ENCODE results near the gene CD58. TPM values are rescaled to one million over a fixed set of nuclear protein-coding genes. Genes with fewer than 3 reads are reported as not detected.
"Not testable (repeated sequence)": the region's sequence is repeated elsewhere in the genome, so short reads cannot be mapped to it uniquely, and the experiment has no call there.

The CD58 gene, protein sequence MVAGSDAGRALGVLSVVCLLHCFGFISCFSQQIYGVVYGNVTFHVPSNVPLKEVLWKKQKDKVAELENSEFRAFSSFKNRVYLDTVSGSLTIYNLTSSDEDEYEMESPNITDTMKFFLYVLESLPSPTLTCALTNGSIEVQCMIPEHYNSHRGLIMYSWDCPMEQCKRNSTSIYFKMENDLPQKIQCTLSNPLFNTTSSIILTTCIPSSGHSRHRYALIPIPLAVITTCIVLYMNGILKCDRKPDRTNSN
- 1 to 10 TPM; 8.1 to 8.2 TPM for total RNA-seq

DNA sequence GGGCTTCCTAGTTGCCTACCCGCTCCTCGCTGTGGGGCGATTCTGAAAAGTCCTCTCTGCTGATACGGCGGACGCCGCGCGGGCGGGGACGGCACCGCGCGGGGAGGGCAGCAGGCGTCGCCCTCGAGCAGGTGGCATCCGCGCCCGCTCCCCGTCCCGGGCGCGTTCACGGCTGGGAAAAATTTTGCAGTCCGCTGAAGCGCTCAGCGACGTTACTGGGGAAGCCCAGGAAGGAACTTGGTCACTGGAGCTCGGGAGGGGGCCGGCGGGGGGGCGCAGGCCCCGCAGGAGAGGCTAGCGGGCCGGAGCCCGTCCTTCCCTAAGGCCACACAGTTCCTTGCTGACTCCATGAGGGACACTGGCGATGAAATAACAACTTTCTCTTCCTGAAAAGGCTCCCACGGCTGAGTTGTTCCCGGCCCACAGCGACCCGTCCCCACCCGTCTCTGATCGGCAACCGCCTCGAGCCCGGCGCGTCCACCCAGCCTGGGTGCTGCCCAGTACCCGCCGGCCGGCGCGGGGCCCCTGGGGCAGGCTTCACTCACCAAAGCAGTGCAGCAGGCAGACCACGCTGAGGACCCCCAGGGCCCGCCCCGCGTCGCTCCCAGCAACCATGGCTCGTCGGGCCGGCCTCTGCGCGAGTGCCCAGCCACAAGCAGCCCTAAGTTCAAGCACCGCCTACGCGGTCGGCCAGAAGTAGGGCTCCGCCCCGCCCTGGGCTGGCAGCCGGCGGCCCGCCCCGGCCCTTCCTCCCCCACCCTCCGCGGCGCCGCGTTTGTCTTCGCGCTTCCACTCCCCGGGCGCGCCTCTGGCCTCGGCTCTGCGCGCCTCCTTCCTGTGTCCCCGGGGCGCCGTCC is at the start of gene CD58:
Gene CD58 (minus strand): TSS at position 669 of the 857 bp plus-strand sequence. CDS start 54 bp downstream, at position 615.
- no peaks in the 10 kb centered on the region for H3K9me3 Mint-ChIP-seq
- H3K36me3 Mint-ChIP-seq: peaks cover 9% of the 10 kb centered on the region
- peak; percentile 88 for DNase-seq
- H3K4me3 Mint-ChIP-seq: peak within 1 kb of the TSS; percentile 77
- peaks cover 32% of the 10 kb centered on the region for H3K4me1 Mint-ChIP-seq
- peak within 1 kb of the TSS; percentile 65 for H3K27ac Mint-ChIP-seq
- peaks cover 15% of the 10 kb centered on the region for H3K27me3 Mint-ChIP-seq

DNA sequence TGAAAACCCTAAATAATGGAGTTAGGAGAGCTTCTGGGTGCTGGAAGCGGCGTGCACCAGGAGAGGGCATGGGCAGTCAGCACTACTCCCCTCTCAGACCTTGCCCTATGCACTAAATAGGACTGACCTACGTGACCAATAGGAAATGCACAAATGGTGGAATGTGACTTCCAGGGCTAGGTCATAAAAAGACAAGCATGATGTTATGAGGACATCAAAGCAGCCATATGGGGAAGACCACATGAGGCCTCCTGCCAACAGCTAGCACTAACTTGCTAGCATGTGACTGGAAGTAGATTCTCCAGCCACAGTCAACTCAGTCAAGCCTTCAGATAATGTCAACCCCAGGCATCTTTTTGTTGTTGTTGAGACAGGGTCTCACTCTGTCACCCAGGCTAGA is 49.6 kb upstream of the CD58 start:
- H3K27me3 Mint-ChIP-seq, H3K4me1 Mint-ChIP-seq, H3K9me3 Mint-ChIP-seq, H3K36me3 Mint-ChIP-seq, DNase-seq, H3K27ac Mint-ChIP-seq, H3K4me3 Mint-ChIP-seq: not testable (repeated sequence)

DNA sequence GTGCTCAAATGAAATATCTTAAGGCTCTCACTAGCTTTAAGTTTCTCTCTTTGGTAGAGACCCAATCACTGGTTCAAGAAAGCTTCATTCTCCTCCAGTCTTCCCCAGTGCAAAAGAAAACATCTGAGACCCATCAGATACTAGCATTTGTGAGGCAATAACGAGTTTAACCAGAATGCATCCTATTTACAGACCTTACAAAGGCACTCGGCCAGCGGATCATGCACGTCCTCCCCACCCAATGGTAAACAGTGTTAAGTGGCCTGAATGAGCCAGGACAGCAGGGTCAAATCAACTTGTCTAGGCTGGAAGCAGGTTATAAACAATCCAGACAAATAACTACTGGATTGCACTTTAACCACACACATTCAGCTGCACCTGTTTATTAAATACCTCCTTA is 48.3 kb upstream of the CD58 start:
- not testable (repeated sequence) for DNase-seq, H3K4me3 Mint-ChIP-seq, H3K27ac Mint-ChIP-seq, H3K27me3 Mint-ChIP-seq, H3K36me3 Mint-ChIP-seq, H3K9me3 Mint-ChIP-seq, H3K4me1 Mint-ChIP-seq

DNA sequence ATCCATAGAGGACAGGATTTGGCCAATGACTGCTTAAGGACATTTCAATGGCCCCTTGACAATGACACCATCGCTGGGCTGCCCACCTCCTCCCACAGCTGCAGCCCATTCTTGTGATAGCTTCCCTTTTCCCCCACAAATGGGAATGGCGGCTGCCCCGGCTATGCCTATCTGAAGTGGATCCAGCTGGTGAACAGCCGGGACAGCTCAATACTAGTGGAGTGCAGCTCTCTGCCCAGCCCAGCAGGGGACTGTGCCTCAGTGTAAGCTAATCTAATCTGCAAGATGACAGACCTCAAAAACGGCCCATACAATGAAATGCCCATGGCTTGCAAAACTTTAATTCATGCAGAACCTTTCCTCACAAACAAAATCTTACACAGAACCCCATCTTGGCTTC is 47.0 kb upstream of the CD58 start:
- not testable (repeated sequence) for H3K27ac Mint-ChIP-seq, H3K4me1 Mint-ChIP-seq, H3K4me3 Mint-ChIP-seq, H3K9me3 Mint-ChIP-seq, H3K36me3 Mint-ChIP-seq, H3K27me3 Mint-ChIP-seq, DNase-seq

DNA sequence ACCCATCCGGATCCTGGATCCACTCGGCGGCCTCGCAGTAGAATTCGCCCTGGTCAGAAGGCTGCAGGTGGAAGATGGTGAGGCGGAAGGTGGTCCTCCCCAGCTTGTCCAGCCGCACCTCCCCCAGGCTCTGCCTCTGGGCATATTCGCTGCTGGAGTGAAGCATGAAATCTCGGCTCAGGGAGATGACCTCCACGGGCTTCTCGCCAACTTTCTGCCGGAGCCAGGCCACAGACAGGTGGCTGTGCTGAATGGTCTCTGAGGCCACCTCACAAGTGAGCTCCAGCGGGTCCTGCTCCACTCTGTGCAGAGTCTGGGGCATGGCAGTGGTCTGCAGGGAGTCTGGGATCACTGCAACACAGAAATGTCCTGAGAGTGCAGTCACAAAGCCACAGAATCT is 43.0 kb upstream of the CD58 start:
- H3K4me1 Mint-ChIP-seq, H3K27me3 Mint-ChIP-seq, H3K27ac Mint-ChIP-seq, H3K9me3 Mint-ChIP-seq, H3K4me3 Mint-ChIP-seq, H3K36me3 Mint-ChIP-seq, DNase-seq: not testable (repeated sequence)

DNA sequence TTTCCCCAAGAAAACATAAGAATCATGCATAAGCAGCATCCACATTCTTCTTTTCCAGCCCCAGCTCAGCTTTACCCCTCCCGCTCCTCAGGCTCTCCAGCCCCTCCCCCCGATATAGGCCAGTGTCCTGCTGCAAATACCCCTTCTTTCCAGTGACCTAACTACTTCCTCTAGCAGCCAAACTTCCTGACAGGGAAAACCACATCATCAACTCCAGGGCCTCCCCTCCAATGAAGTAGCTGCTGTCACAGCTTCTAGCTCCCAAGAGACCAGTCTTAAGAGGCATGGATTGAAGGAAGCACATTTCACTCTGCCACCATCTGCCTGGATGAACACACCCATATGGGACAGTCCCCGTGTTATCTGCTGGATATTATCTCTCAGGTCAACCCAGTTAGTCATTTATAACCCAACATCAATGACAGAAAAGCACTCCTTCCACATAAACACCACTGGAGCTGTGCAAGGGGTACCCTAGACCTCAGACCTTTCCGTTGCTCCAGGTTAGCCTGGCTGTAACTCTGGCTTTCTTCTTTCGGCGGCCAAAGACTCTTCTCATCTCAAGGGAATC is 39.1 kb upstream of the CD58 start:
- not testable (repeated sequence) for H3K9me3 Mint-ChIP-seq, H3K4me3 Mint-ChIP-seq, H3K27me3 Mint-ChIP-seq, H3K36me3 Mint-ChIP-seq, H3K27ac Mint-ChIP-seq, DNase-seq
- peaks cover 12% of the 10 kb centered on the region for H3K4me1 Mint-ChIP-seq

DNA sequence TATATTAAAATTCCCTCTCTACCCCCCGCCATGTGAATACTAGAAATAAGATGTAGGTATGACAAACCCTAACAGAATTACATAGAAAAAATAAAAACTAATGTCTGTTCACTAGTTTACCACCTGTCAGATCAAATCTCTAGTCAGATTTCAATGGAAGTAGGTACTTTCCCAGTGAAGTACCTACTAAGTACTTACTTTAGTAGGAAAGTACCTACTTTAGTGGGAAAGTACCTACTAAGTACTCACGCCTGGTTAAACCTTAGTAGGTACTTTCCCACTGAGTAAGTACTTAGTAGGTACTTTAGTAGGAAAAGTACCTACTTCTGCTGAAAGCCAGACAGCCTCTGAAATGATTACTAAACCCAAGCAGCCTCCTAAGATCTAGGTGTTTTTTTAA is 38.0 kb upstream of the CD58 start:
- H3K27me3 Mint-ChIP-seq, H3K27ac Mint-ChIP-seq, H3K4me3 Mint-ChIP-seq, H3K36me3 Mint-ChIP-seq, H3K9me3 Mint-ChIP-seq, DNase-seq: not testable (repeated sequence)
- H3K4me1 Mint-ChIP-seq: peaks cover 12% of the 10 kb centered on the region

DNA sequence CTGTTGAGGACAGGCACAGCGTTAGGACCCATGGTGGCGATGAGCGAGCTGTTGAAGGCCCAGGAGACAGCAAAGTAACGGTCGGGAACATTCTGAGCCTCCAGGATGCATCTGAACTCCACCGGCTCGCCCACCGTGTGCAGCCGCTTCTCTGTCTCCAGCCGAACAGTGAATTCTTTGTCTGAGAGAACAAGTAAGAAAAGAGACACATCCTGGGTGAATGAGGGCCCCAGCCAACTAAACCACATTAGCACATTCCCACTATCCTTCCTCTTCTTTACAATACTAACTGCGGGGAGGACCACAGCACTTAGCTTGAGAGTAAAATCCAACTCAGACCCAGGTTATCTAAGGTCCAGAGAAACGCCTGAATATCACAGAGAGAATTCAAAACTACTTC is 37.3 kb upstream of the CD58 start:
- H3K4me1 Mint-ChIP-seq: peaks cover 12% of the 10 kb centered on the region
- DNase-seq, H3K4me3 Mint-ChIP-seq, H3K27me3 Mint-ChIP-seq, H3K27ac Mint-ChIP-seq, H3K9me3 Mint-ChIP-seq, H3K36me3 Mint-ChIP-seq: not testable (repeated sequence)

DNA sequence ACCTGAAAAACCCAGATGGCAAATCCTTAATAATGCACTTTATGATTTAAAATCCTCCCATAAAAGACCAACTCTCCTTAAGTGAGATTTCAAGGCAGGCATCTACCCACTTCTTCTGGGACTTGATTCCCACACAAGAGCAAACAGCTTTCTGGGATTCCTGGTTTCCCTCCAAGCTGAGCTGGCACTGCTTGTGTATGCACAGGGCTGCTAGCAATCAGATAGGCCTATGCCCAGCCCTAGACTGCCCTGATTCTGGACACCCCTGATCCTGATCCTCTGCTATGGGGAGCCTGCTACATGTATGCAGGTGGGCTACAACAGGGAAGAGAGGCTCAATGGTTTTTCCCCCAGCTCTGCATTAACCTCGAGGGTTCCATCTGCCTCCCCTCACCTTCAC is 36.6 kb upstream of the CD58 start:
- not testable (repeated sequence) for H3K27ac Mint-ChIP-seq, H3K9me3 Mint-ChIP-seq, H3K27me3 Mint-ChIP-seq, H3K4me3 Mint-ChIP-seq, H3K36me3 Mint-ChIP-seq, DNase-seq
- H3K4me1 Mint-ChIP-seq: peaks cover 12% of the 10 kb centered on the region

DNA sequence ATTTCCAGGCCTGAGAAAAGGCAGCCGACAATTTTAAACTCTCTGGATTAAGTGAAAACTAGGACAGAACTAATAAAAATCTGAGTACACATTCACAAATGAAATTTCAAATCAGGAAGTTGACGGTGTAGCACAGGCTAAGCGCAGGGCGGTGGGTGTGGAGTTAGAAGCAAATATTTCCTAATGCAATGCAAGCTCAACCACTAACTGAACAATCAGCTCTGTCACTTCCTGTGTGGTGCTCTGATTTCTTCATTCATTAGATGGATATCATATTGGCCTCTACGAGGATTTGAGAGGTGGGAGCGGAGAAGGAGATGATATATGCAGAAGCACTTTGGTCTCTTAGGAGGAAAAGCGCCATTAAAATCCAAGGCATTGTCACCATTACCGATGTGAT is 35.2 kb upstream of the CD58 start:
- not testable (repeated sequence) for H3K27ac Mint-ChIP-seq, H3K4me3 Mint-ChIP-seq, DNase-seq, H3K9me3 Mint-ChIP-seq, H3K27me3 Mint-ChIP-seq, H3K36me3 Mint-ChIP-seq
- peaks cover 12% of the 10 kb centered on the region for H3K4me1 Mint-ChIP-seq

DNA sequence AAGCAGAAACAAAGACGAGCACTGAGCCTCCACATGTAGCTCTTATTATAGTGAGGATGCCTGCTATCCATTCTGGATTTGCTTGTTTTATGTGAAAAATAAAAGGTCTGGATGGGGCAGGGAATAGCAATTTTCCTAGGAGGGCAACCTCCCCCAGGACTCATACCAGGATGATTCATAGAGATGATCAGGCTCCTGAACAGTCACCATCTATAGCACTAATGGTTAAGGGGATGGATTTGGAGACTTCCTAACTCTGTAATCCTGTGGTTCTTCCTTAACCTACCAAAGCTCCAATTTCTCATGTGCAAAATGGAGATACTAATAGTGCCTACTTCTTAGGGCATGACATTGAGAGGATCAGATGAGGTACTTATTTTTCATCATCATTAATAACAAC is 34.5 kb upstream of the CD58 start:
- peaks cover 5% of the 10 kb centered on the region for H3K27me3 Mint-ChIP-seq
- H3K9me3 Mint-ChIP-seq: no peaks in the 10 kb centered on the region
- H3K36me3 Mint-ChIP-seq: no peaks in the 10 kb centered on the region
- no peak for DNase-seq
- no peak overlapping the region for H3K27ac Mint-ChIP-seq
- no peak overlapping the region for H3K4me3 Mint-ChIP-seq
- H3K4me1 Mint-ChIP-seq: peaks cover 12% of the 10 kb centered on the region

DNA sequence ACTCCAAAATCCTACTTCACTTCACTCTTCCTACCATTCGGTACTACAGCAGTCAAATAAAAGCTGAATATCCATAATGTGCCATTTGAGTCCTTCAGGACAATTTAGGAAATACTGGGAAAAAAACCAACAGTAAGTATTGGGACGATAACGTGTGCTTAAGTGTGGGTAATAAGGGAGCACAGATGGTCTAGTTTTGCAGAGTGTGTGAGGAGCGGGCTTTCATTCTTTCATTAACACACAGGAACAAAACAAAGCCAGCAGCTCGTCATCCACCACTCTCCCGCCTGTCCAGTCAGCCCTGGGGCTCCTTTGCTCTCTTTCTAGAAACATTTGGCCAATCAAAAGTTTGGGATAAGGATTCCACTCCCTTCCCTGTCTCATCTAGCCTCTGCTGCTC is 33.6 kb upstream of the CD58 start:
- not testable (repeated sequence) for H3K36me3 Mint-ChIP-seq, H3K4me3 Mint-ChIP-seq, H3K27ac Mint-ChIP-seq, H3K9me3 Mint-ChIP-seq, H3K27me3 Mint-ChIP-seq, DNase-seq
- H3K4me1 Mint-ChIP-seq: peaks cover 12% of the 10 kb centered on the region

DNA sequence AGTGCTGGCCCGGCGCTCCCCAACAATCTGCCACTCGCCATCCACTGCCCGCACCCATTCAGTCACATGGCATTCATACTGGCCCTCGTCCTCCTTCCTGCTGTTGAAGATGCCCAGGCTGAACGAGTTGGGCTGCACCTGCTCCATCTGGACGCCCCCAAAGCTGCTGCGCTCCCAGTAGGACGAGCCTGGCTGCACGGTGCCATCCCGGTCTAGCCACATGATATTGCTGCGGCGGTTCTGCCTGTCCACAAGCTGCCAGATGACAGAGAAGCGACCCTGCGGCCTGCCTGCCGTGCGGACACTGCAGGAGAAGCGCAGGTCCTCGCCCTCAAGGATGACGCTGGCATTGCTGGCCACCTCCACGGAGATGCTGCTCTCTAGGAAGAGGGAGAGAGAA is 32.8 kb upstream of the CD58 start:
- H3K4me3 Mint-ChIP-seq, H3K9me3 Mint-ChIP-seq, H3K36me3 Mint-ChIP-seq, H3K27me3 Mint-ChIP-seq, DNase-seq, H3K27ac Mint-ChIP-seq: not testable (repeated sequence)
- peaks cover 11% of the 10 kb centered on the region for H3K4me1 Mint-ChIP-seq

DNA sequence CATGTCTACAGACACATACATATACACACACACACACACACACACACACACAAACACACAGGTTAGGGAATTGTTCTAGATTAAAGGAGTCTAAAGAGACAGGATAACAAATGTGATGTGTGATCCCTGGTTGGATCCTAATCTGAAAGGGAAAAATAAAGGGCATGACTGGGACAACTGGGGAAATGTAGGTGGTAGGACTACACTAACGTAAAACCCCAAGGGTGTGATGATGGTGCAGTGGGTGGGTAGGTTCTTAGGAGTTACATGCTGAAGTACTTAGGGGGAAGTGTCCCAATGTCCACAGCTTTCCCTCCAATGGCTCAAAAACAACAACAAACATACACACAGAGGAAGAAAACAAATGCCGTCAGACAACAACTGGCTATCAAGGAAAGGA is 28.5 kb upstream of the CD58 start:
- DNase-seq, H3K27ac Mint-ChIP-seq, H3K36me3 Mint-ChIP-seq, H3K4me3 Mint-ChIP-seq, H3K9me3 Mint-ChIP-seq, H3K4me1 Mint-ChIP-seq: not testable (repeated sequence)
- H3K27me3 Mint-ChIP-seq: peaks cover 18% of the 10 kb centered on the region

DNA sequence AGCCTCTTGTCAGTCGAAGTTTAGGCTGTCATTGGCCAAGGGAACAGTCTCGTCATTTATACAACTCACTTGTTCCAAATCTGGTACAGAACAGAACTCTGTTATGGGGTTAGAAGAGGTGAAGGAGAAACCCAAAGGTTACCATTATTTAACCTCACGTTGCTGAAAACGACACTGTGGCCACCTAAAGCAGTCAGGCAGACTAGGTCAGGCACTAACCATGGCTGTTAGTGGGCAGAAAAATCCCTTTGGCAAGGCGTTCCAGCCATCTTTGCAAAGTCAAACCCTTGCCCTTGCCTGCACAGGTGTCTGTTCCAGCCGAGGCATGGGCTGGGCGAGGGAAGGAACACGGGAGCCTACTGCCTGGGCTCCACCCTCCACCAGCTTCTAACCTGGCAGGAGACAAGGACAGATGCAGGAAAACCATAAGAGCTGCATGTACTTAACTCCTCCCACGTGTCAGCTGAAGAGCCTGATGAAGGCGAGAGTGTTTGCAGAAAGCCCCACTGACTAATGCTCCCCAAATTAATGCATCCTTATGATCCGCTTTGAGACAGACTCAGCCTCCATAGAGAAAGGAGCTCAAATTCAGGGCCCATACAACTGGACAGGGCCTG is 27.7 kb upstream of the CD58 start:
- not testable (repeated sequence) for H3K36me3 Mint-ChIP-seq, H3K9me3 Mint-ChIP-seq, H3K4me3 Mint-ChIP-seq, H3K27ac Mint-ChIP-seq, H3K4me1 Mint-ChIP-seq, DNase-seq
- peaks cover 16% of the 10 kb centered on the region for H3K27me3 Mint-ChIP-seq

Measured in activated naive CD8-positive, alpha-beta T cell treated with anti-CD3 and anti-CD28 coated beads for 36 hours (primary cell).